HG03103 (cell line): ENCODE measurements around the gene RGPD8.
A peak's percentile ranks its signal among the peaks of the same experiment; 100 is the strongest.
"Not testable (repeated sequence)": the region's sequence is repeated elsewhere in the genome, so short reads cannot be mapped to it uniquely, and the experiment has no call there.

ENCODE experiments used
- ATAC-seq: cut with Tn5 transposase; IDR thresholded peaks from one replicate; pipeline ENCODE4 v1.9.1; 2021; ENCODE audit warnings: low read depth; ENCODE audit not compliant: unreplicated experiment

The RGPD8 gene

DNA sequence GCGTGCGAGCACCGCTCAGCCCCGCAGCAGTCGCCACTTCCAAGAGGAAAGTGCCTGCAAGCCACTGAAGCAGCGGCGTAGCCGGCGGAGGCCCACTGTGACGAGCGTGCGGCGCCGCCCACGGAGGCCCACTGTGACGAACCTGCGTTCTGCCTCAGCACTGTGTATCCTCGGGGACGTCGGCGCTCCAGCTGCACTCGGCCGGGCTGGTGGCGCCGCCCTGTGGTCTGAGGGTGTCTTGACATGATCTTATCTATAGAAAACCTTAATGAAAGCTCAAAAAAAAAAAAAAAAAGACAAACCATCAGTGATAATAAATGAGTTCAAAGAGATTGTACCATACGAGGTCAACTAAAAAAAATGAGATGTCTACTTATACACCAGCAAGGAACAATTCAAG lies at the start of gene RGPD8:
Gene RGPD8 (minus strand): TSS at position 166 of the 400 bp plus-strand sequence. CDS start 192 bp downstream, outside the sequence.
- peak; percentile 98 for ATAC-seq

DNA sequence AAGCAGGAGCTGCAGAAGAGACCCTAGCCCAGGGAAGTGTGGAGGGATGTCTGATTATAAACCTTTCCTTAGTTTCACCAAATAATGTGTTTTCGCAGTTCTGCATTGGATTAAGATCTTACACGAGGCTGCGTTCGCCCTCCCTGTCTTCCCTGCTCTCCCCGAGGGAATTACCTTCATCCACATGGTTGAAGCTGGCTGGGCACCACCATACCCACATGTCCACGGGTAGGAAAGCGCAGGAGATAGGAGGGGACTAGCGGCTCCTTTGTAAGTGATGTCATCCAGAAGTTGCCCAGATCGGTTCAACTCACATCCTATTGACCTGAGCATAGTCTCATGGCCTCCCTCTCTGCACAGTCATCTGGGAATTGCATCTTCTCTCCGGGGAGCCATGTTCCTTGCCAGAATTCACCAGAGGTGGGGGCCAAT lies 49.6 kb upstream of the RGPD8 start:
- ATAC-seq, result no peak

DNA sequence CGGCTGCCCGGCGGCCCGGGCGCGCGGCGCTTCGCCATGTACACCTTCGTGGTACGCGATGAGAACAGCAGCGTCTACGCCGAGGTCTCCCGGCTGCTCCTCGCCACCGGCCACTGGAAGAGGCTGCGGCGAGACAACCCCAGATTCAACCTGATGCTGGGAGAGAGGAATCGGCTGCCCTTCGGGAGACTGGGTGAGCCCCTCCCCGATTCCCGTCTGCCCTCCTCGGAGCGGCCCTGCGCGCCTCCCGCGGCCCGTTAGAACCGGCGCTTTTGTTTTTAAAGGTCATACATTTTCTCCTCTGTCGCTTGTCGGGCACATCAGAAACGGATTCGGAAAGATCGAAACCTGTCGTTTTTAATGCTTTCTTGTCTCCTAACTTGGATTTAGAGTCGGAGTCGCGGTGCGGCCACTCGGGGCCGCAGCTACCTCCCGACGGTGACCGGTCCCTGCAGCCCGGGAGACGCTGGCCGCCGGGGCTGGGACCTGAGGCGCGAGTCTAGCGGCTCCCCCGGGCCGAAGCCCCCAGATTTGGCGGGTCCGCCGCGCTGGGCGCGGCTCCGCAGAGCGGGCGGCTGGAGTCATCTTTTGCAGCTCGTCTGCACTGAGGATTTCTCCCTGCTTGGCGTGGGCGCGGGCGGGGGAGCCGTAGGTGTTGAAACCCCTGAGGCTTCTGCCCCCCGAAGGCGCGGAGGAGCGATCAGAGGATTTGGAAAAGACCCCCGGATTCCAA lies 49.0 kb upstream of the RGPD8 start:
- peak; percentile 19 for ATAC-seq

DNA sequence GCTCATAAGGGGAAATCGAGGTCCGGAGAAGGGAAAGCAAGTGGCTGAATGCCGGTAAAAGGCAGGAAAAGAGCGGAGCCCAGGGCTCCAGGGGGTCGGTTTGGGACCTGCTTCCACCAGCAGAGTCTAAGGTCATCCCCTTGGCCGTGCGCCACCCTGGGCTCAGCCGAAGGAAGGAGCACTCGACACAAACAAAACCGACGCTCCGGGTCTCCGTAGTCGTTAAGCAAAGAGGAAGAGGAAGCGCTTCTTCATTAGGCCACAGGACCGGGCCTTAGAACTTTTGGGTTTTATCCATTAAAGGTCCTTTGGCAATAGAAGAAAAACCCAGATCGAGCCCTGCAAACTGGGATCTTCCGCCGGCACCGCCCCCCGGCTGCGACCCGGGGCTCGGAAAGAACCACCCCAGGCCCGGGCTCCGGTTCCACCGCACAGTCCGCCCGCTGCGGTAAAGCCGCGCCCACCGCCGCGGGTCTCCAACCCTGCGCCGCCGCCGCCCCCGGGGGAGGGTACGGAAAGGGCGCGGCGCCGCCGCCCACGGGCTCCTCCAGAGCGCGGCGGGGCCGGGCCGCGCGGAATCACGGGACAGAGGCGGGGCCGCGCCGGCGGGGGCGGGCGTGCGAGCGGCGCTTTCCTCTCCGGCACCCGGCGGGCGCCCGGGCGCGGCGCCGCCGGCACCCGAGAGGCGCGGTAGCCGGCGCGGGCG lies 48.2 kb upstream of the RGPD8 start, which contains the start of gene TTL:
Gene TTL (plus strand): TSS at position 629 of the 706 bp plus-strand sequence. CDS start 189 bp downstream, outside the sequence.
- peak; percentile 58 for ATAC-seq

DNA sequence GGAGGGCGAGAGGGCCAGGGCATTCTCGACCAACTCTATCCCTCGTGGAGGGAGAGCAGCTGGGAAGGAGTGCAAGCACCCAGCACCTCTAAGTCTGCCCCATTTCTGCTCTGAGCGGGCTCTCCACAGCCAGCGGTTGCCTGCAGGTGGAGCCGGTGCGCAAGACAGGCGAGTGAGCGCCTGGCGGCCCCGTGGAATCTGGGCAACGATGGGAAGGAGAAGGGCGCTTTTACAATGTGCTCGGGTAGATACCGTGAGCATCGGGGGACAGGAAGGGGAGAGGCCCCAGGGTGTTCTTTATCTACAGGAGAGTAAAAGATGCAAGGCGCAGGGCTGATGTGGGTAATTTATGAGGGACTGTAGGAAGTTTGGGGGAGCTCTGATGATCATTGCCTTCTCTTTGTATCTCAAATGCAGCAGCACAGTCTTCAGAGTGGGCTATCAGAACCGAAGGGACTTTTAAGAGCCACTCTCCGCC lies 47.6 kb upstream of the RGPD8 start:
- ATAC-seq, result peak; percentile 60

DNA sequence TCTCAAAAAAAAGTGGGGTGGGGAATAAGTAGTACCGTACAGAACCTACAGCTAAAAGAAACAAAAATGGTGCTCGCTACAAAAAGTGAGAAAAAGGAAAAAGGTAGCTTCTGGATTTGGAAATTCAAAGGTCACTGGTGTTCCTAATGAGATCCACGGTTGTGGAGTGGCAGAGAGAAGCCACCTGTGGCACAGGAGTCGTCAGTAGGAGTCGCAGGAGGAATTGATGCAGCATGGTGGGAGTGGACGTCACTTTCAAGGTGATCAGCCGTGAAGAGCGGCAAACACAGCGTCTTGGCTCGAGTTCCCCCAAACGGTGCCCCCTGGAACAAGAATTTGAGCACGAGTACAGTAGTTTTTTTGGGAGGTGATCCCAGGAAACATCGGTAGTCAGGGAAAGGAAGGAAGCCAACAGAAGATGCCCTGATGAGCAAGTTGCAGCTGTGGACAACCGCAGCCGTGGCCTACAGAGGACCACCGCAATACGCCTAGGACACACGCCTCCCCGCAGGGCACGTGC lies 47.1 kb upstream of the RGPD8 start:
- ATAC-seq, result no peak

DNA sequence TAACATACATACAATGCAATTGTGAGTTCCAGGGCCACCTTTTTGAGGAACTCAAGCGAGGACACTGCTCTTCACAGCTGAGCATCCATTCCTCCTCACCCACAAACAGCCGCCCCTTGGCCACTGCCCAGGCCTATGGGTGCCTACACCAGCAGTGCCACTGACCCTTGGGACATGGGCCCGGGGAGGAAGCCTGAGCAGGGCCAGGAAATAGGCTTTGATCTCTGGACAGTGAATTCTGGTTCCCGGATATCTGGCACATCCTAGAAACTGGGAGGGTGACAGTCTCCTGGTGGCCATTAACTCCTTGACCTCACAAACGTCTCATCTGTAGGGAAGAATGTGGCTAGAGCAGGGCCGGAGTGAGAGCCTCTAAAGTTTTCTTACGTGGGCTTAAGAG lies 43.0 kb upstream of the RGPD8 start:
- no peak for ATAC-seq

DNA sequence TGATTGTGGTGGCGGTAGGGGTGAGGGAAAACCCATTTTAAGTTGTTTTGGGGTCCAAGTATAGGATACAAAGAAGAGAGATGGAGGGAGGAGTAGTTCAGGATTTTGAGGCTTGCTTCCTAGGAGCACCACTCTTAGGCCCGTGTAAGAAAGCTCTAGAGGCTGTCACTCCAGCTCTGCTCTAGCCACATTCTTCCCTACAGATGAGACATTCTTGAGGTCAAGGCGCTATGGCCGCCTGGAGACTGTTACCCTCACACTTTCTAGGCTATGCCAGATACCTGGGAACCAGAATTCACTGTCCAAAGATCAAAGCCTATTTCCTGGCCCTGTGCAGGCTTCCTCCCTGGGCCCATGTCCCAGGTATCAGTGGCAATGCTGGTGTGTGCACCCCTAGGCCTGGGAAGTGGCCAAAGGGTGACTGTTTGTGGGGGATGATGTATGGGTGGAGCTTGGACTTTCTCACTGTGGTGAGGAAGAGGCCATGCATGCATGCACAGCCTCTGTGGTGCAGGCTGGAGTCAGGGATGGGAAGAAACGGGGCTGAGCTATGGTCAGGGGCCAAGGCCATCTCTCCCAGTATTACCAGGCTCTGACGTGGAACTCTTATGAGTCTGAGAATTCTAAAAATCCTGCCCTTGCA lies 41.5 kb upstream of the RGPD8 start:
- no peak for ATAC-seq

DNA sequence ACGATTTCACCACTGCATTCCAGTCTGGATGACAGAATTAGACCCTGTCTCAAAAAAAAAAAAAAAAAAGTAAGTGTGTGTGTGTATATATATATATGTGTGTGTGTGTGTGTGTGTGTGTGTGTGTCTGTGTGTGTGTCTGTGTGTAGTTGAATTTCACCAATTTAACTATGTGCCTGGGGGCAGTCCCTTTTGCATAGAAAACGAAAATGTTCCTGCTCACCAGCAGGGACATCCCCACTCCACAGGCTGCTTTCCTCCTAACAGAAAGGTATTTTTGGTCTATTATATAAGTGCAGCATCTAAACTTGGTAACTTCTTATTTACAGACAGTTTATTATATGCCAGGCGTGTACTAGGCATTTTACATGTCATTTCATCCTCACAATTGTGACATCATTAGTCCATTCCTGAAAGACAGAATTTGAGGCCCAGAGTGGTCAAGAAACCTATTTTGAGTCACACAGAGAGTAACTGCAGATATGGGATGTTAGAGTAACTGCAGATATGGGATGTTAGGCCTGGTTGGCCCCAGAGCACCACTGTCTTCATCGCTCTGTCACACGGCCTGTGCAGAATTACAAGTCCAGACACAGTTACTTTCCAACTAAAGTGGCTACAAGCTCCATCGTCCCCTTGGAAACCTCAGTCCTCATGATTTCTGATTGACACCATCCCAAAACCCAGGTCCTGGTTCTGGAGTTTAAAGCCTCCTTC lies 39.3 kb upstream of the RGPD8 start:
- ATAC-seq, result no peak

DNA sequence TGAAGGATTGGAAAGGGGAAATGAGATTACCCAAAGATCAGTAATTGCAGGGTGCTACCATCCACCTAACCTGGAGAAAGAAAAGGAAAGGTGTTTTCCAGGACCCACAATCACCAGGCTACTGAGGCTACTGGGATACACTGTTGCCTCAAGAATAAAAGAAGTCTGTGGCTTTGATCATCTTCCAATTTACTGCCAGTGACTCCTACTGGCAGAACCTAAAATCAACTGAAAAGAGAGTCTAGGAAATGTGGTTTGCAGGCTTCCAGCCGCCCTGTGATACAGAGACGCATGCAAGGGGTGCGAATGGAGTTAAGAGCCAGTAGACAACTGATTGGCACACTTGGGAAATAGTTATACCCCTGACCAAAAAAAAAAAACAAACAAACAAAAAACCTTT lies 31.9 kb upstream of the RGPD8 start:
- no peak for ATAC-seq

DNA sequence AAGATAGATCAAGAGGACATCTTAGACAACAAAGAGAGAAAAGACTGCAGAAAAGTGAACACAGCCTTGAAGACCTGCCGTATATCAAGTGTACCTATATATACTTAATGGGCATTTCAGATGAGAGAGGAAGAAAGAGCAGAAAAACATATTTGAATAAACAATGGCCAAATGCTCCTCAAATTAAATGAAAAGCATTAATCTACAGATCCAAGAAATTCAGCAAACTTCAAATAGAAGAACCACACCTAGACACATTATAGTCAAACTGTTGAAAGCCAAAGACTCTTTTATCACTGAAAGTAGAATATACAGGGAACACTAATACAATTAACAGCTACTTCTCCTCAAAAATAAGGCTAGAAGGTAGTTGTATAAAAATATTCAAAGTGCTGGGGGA lies 29.8 kb upstream of the RGPD8 start:
- no peak for ATAC-seq

DNA sequence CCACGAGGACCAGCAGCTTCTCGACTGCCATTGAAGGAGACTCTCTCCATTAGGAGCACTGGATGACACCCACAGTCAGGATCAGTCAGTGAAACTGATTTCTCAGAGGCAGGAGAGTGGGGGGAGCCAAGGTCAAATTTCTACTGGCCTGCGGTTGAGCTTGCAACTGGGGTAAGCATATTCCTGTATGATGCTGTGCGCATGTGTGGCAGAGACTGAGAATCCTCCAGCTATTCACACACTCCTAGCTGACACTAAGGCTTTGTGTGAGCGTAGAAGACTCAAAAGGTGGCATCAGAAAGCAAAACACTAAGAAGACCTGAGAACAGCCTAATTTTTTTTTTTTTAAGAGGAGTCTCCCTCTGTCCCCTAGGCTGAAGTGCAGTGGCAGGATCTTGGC lies 28.7 kb upstream of the RGPD8 start:
- ATAC-seq, result no peak

DNA sequence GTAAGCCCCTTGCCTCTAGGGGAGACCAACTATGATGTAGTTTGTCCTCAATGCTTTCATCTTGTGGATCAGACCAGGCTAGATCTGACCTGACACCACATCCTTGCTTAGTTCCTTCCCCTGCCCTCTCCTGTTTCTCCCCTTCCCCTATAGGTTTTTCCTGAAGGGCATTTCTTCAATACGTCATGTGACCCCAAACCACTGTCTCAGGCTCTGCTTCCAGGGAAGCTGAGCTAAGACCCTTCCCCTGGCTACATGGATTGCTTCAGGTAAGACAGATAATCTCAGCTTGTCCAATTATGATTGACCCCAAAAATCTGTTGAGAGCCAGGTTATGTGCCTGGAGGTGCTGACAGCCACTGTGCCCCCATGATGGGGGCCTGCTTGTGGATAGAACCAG lies 25.9 kb upstream of the RGPD8 start:
- no peak for ATAC-seq

DNA sequence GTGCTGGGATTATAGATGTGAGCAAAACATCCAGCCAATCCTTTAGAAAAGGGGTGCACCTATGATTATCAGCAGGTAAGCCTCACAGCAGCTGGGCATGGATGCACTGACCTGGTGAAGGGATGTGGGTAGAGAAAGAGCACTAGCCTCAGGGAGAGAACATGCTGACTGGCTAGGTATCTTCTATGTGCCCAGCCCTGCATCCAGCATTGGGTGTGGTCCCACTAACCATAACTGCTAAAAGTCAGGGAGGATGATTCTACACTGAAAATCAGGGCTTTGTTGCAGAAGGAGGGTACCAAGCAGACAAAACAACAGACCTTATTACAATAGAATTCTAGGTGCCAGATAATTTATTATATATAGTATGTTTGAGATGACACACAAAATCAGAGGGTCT lies 21.1 kb upstream of the RGPD8 start:
- ATAC-seq, result no peak

DNA sequence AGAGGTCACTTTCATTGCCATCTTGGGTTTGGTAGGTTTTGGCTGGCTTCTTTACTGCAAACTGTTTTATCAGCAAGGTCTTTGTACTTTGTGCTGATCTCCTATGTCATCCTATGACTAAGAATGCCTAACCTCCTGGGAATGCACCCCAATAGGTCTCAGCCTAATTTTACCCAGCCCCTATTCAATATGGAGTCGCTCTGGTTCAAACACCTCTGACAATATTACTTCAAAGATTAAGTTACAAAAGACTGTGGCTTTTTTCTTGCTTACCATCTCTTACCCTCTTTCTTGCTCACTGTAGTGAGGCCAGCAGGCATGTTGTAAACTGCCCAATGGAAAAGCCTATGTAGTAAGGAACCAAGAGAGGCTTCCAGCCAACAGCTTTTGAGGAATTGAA lies 17.9 kb upstream of the RGPD8 start:
- ATAC-seq, result no peak

DNA sequence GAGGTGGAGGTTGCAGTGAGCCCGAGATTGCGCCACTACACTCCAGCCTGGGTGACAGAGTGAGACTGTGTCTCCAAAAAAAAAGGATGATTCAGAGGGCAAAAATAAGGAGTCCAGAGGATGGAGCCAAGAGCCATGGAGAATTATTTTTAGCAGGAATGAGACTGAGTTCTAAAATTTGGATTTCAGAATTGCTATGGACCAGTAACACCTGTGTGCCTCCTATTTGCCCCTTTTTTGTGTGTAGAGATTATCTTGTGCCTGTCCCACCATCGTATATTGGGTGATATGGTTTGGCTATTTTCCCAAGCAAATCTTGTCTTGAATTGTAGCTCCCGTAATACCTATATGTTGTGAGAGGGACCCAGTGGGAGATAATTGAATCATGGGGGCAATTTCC lies 16.4 kb upstream of the RGPD8 start:
- no peak for ATAC-seq

DNA sequence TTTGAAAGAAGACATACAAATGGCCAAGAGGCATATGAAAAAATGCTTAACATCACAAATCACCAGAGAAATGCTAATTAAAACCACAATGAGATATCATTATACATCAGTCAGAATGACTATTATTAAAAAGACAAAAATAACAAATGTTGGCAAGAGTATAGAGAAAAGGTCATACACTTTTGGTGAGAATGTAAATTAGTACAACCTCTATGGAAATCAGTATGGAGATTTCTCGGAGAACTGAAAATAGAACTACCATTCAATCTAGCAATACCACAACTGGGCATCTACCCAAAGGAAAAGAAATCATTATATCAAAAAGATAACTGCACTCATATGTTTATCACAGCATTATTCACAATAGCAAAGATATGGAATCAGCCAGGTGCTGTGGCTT lies 10.8 kb upstream of the RGPD8 start:
- ATAC-seq, result not testable (repeated sequence)

DNA sequence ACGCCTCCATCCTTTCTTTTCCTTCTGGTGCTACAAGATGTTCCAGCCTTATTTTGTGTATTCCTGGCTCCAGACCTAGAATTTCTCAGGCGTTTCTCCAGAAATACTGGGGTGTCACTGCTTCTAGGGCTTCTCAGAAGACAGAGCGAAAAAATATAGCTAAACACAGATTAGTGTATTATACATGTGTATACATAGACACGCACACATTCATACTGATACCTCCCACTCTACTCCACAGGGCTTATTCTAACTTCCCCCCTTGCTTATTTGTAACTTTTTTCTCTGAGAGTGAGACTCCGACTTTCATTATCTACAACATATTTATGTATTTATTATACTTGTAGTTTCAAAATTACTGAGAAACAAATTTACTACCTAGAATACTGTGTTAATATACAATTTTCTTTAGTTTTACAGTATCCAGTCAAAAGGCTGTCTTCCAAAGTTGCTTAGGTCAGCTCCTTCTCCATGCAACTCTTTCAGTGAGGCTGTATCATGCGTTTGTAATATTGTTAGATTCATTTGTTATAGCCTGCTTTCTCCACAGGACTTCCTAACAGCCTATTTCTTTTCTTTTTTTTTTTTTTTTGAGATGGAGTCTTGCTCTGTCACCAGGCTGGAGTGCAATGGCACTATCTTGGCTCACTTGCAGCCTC lies 5.3 kb upstream of the RGPD8 start:
- ATAC-seq, result not testable (repeated sequence)

DNA sequence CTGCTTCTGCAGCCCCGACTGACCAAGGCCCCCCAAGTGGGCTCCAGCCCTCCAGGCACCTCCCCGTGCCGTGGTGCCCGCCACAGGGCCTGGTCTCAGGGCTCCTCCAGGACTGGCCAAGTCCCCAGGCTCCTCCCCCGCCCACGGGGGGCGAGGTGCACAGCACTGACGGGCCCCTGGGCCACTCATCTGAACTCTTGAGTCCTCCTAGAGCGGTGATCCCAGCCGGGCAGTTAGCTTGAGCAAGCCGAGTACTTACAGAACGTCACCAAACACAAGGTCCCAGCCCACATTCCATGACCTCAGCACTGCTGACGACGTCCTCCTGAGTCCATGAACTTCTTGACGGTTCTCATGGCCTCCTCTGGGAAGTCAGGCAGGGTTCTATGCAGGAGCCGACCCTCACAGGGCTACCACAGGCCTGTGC lies 4.0 kb upstream of the RGPD8 start:
- not testable (repeated sequence) for ATAC-seq

DNA sequence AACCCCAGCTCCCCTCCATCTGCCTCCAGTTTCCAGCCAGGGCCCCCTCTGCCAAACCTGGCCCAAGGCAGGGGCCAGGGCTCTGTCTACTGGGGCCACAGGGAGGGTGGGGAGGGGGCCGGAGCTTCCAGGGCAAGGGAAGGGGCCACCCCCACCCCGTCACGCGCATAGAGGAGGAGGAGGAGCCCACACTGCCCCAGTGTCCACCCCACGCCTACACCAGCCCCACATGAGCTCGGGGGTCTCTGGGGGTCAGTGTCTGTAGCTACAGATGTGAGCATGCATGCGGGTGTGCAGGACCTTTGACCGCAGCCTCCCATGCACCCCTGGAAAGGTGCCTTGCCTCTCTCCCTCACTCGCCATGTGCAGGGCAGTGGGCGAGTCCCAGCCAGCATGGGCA lies 3.5 kb upstream of the RGPD8 start:
- not testable (repeated sequence) for ATAC-seq
